HEK293 (cell line): Measurements from ENCODE around the gene RUSF1.
A peak's percentile ranks its signal among the peaks of the same experiment; 100 is the strongest.

Experiments
- GLI4 ChIP-seq: fragments of 450-650 bp; formaldehyde crosslinking; IDR thresholded peaks from 2 replicates; pipeline ENCODE4 v1.5.1; 2016; ENCODE audit warnings: missing biosample characterization, missing genetic modification characterization
- KLF9 ChIP-seq: fragments of 450-650 bp; formaldehyde crosslinking; IDR thresholded peaks from 2 replicates; pipeline ENCODE4 v1.5.1; 2016; ENCODE audit warnings: missing biosample characterization, missing genetic modification characterization, low read depth
- SETDB1 ChIP-seq: IDR thresholded peaks from one replicate; pipeline ENCODE4 v1.6.1; 2017; ENCODE audit warnings: mild to moderate bottlenecking, low read length, moderate library complexity, mixed read lengths; ENCODE audit not compliant: insufficient read length
- ZFHX2 ChIP-seq: fragments of 450-650 bp; formaldehyde crosslinking; conservative IDR thresholded peaks from 2 replicates; pipeline ENCODE4 v1.5.1; 2016; ENCODE audit warnings: missing biosample characterization, missing genetic modification characterization
- ZNF214 ChIP-seq: fragments of 450-650 bp; formaldehyde crosslinking; IDR thresholded peaks from 2 replicates; pipeline ENCODE4 v1.5.1; 2017; ENCODE audit warnings: missing biosample characterization, mild to moderate bottlenecking, missing genetic modification characterization, borderline replicate concordance
- ZNF501 ChIP-seq: fragments of 450-650 bp; formaldehyde crosslinking; IDR thresholded peaks from 2 replicates; pipeline ENCODE4 v1.5.1; 2016; ENCODE audit warnings: missing biosample characterization, missing genetic modification characterization
- ZNF530 ChIP-seq: fragments of 450-650 bp; formaldehyde crosslinking; IDR thresholded peaks from 2 replicates; pipeline ENCODE4 v1.5.1; 2016; ENCODE audit warnings: low read depth, missing biosample characterization, missing genetic modification characterization
- ZNF596 ChIP-seq: fragments of 450-650 bp; IDR thresholded peaks from 2 replicates; pipeline ENCODE4 v1.5.0; 2018; ENCODE audit warnings: missing biosample characterization, mild to moderate bottlenecking, missing genetic modification characterization, moderate library complexity
- TF ChIP-seq, protein P1 (sequence below): fragments of 450-650 bp; formaldehyde crosslinking; IDR thresholded peaks from 2 replicates; pipeline ENCODE4 v1.5.1; 2016; ENCODE audit warnings: missing biosample characterization, missing genetic modification characterization
- TF ChIP-seq, protein P2 (sequence below): fragments of 450-650 bp; formaldehyde crosslinking; IDR thresholded peaks from 2 replicates; pipeline ENCODE4 v1.5.1; 2016; ENCODE audit warnings: missing biosample characterization, missing genetic modification characterization

- no peak for TF ChIP-seq ZNF596 (tag by site-specific recombination)
- no peak for TF ChIP-seq ZNF501 (tag by site-specific recombination)
- no peak for TF ChIP-seq ZFHX2 (tag by site-specific recombination)
- TF ChIP-seq KLF9 (tag by site-specific recombination) = peak; percentile 93
- TF ChIP-seq, protein P1, sequence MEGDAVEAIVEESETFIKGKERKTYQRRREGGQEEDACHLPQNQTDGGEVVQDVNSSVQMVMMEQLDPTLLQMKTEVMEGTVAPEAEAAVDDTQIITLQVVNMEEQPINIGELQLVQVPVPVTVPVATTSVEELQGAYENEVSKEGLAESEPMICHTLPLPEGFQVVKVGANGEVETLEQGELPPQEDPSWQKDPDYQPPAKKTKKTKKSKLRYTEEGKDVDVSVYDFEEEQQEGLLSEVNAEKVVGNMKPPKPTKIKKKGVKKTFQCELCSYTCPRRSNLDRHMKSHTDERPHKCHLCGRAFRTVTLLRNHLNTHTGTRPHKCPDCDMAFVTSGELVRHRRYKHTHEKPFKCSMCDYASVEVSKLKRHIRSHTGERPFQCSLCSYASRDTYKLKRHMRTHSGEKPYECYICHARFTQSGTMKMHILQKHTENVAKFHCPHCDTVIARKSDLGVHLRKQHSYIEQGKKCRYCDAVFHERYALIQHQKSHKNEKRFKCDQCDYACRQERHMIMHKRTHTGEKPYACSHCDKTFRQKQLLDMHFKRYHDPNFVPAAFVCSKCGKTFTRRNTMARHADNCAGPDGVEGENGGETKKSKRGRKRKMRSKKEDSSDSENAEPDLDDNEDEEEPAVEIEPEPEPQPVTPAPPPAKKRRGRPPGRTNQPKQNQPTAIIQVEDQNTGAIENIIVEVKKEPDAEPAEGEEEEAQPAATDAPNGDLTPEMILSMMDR (tag by site-specific recombination) = no peak
- TF ChIP-seq, protein P2, sequence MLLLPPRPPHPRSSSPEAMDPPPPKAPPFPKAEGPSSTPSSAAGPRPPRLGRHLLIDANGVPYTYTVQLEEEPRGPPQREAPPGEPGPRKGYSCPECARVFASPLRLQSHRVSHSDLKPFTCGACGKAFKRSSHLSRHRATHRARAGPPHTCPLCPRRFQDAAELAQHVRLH (tag by site-specific recombination) = no peak
- no peak for TF ChIP-seq SETDB1
- TF ChIP-seq ZNF530 = no peak
- TF ChIP-seq ZNF214 (tag by site-specific recombination) = no peak
- no peak for TF ChIP-seq GLI4 (tag by site-specific recombination)
These were observed 48.3 kb downstream of the RUSF1 start for GRCh38 chr16:31459687-31460581.
